GM18873 (cell line): Measurements from ENCODE around the gene IPMK.
"Not testable (repeated sequence)": the region's sequence is repeated elsewhere in the genome, so short reads cannot be mapped to it uniquely, and the experiment has no call there.

Experiments
- ATAC-seq: cut with Tn5 transposase; IDR thresholded peaks from one replicate; pipeline ENCODE4 v1.9.1; 2021; ENCODE audit warnings: mild to moderate bottlenecking, moderate library complexity, moderate number of reproducible peaks; ENCODE audit not compliant: unreplicated experiment, low FRiP score

Gene IPMK

DNA sequence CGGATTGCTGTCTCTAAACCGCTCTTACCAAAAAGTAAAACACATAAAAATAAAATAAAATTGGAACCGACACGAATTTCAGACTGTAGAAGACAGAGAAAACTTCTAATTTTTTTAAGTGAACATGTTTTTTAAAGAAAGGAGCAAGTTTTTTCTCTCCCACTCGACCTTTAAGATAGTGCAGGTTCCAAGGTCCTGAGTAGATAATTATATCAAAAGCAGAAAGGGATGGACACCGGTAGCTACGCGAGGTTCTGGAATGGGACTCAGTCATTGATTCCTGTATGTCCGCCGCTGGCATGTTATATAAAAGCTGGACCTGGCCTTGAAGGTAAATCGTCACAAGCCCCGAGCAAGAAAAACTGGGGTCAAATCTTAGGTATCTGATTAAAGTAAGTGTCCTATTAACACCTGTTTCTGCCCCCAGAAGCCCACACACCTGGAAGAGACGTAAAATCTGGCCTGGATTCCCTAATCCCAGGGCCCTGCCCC lies 806 bp upstream of the IPMK start:
- ATAC-seq = peak; percentile 0

GRCh38 chr10:58266826-58267712 lies 625 bp downstream of the IPMK start:
- no peak for ATAC-seq

DNA sequence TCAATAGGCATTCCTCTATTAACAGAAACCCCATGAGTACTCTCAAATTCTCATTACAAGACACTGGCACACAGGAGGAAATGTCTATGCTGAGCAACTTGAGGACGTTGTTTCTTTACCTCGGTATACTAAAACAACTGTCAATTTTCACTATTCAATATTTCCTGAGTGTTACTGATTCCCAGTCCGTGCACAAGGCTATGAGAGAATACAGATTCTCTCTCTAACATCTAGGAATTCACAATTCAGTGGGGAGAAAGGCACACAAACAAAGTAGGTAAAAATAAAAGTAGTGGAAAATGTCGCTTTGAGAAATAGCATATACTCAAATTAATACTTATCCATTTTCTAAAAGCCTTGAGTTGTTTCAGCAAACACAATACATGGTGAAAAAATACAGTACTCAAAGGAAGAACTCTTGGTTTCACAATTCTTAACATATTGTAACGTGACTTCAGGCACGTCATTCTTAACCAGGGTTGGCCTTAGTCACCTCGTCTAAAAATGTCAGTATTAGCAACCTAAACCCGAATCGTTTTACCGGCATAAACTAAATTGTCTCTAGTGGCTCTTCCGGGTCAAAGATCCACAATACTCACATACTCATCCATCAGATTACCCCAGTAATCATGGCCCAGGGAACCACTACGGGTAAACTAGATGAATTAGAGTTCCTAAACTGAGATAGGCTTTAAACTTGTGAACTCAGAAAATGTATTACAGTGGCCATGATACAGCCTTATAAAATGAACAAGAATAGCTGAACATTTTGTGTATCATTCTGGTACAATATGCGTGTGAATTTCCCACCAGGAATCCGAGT lies 1.5 kb downstream of the IPMK start:
- peak; percentile 19 for ATAC-seq

- no peak for ATAC-seq
Measured at GRCh38 chr10:58265249-58265648, 2.4 kb downstream of the IPMK start.

DNA sequence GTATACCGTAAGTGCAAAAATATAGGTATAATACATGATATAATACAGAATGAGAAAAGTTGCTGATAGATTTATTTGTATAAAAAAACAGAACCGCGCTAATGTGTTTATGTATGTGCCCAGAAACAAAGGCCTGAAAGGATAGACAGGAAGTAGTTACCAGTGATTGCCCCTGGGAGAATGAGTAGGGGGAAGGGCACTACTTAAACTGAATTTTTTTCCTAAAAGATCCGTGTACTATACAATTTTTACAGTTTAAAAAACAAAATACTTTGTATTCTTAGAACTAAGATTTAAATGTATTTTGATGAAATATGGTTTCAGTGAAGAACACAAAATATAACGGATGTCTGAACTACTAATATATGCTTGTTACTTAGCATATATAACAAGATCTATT lies 2.9 kb downstream of the IPMK start:
- ATAC-seq = no peak

GRCh38 chr10:58262766-58263165 lies 4.9 kb downstream of the IPMK start:
- ATAC-seq = no peak

DNA sequence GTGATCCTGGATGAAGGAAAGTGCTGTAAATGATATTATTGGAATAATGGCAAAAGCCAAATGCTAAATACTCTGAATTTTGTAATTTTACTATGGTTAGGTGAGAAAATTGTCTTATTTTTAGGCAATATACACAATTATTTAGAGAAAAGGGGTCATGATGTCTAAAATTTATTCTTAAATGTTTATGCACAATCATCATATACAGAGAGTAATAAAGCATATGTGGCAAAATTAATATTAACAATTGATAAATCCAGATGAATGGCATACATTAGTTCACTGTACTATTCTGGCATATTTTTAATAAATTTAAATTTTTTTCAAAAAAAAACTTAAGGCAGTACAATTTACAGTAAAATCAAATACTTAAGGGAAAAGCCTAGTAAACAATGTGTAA lies 7.4 kb downstream of the IPMK start:
- no peak for ATAC-seq

DNA sequence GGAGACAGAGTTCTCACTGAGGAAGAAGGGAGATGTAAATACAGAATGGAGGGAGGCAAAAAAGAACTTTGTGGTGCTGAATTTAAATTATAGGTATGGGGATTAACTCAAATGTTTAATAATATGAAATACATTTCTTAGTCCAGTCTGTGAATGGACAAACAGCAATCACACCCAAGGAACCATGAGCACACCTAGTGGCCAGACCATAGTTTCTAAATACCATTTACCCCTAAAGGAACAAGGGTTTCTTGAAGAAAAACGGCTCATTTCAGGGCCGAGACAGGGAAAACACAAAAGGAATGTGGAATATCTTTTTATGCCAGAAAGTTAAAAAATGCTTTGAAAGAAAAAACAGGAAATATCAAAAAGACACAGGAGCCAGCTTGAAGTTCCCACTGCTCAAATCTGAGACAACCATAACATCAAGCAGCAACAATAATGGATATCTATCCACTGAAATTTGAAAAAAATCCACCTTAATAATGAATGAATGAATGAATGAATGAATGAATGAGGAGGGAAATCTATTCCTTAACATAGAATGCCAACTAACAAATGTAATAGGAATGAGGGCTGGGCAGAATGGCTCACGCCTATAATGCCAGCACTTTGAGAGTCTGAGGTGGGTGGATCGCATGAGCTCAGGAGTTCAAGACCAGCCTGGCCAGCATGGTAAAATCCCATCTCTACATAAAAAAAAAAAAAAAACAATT lies 8.6 kb downstream of the IPMK start:
- ATAC-seq = no peak

GRCh38 chr10:58256013-58256780 lies 11.5 kb downstream of the IPMK start:
- ATAC-seq = not testable (repeated sequence)

DNA sequence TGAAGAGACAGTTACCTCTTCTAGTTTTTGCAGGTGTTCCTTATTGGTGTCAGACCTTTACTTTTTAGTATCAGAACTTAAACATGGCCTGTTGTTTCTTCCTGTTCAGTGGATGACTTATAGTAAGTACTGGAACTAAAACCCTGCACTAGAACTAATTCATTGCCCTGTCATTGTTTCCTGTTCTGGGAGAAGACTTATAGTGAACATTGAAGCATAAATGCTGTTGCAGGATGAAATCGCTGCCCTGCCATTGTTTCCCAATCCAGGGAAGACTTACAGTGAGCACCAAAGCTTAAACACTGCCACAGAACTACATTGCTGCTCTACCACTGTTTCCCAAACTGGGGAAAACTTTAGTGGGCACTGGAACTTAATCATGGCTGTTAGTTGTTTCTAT lies 13.1 kb downstream of the IPMK start:
- no peak for ATAC-seq

- no peak for ATAC-seq
Measured at GRCh38 chr10:58253184-58253583, 14.5 kb downstream of the IPMK start.

- not testable (repeated sequence) for ATAC-seq
Measured at GRCh38 chr10:58244666-58245065, 23.0 kb downstream of the IPMK start.

GRCh38 chr10:58244242-58244641 lies 23.5 kb downstream of the IPMK start:
- ATAC-seq = not testable (repeated sequence)

DNA sequence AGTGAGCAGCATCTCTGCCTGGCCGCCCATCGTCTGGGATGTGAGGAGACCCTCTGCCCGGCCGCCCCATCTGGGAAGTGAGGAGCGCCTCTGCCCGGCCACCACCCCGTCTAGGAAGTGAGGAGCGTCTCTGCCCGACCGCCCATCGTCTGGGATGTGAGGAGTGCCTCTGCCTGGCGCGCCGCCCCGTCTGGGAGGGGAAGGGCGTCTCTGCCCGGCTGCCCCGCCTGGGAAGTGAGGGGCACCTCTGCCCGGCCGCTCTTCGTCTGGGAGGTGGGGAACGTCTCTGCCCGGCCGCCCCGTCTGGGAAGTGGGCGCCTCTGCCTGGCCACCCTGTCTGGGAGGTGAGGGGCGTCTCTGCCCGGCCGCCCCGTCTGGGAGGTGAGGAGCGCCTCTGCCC lies 23.9 kb downstream of the IPMK start:
- not testable (repeated sequence) for ATAC-seq

GRCh38 chr10:58243269-58243668 lies 24.4 kb downstream of the IPMK start:
- ATAC-seq = no peak

DNA sequence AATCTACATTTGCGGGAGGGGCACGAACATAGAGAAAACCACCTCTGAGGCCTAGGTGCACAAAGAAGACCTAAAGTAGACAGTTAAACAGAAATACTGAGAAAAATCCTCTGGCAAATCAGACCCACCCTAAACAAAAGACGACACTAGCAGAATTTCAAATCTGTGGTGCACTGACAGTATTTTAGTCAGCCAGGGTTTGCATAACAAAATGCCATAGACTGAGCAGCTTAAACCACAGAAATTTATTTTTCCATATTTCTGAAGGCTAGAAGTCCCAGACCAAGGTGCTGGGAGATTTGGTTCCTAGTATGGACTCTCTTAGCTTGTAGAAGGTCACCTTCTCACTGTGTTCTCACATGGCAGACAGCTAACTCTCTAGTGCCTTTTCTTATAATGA lies 26.3 kb downstream of the IPMK start:
- ATAC-seq = no peak

DNA sequence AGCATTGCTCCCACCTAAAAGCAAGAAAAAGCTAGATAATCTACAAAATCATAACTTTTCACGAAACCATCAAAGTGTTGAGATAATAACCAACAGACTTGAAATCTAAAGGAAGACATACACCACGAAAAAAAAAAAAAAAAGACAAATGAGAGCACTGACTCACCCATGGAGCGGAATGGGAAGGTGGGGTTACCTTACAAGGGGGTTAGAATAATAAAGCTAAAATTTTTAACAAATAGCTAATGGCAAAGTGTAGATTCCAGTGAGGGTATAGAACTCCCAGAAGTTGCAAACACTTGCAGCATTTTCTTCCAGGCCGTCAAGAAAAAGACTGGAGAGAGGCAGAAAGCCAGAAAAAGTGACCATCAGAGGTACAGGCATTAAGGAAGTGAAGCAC lies 27.2 kb downstream of the IPMK start:
- ATAC-seq = no peak

- no peak for ATAC-seq
Measured at GRCh38 chr10:58239561-58240169, 28.0 kb downstream of the IPMK start.

- no peak for ATAC-seq
Measured at GRCh38 chr10:58237014-58237834, 30.5 kb downstream of the IPMK start.
